IPS-15b (cell line): Measurements from ENCODE around the gene SLC25A13.
"Not testable (repeated sequence)": the region's sequence is repeated elsewhere in the genome, so short reads cannot be mapped to it uniquely, and the experiment has no call there.

Experiments
- H3K27me3 ChIP-seq: one replicate; pipeline ENCODE4 v1.6.1; 2013; ENCODE audit warnings: low read length; ENCODE audit not compliant: control insufficient read depth, insufficient read depth
- H3K36me3 ChIP-seq: one replicate; pipeline ENCODE4 v1.6.1; 2013; ENCODE audit warnings: low read length; ENCODE audit not compliant: control insufficient read depth, insufficient read depth
- H3K4me1 ChIP-seq: one replicate; pipeline ENCODE4 v1.6.1; 2013; ENCODE audit warnings: mild to moderate bottlenecking, low read length; ENCODE audit not compliant: control insufficient read depth, insufficient read depth
- H3K4me3 ChIP-seq: one replicate; pipeline ENCODE4 v1.5.1; 2013; ENCODE audit warnings: low read depth, low read length
- H3K9ac ChIP-seq: one replicate; pipeline ENCODE4 v1.6.1; 2013; ENCODE audit warnings: low read depth, mild to moderate bottlenecking, low read length
- H3K9me3 ChIP-seq: one replicate; pipeline ENCODE4 v1.6.1; 2013; ENCODE audit warnings: mild to moderate bottlenecking, low read length; ENCODE audit not compliant: control insufficient read depth, insufficient read depth

SLC25A13 gene

GRCh38 chr7:96342049-96342448 is 20.2 kb upstream of the SLC25A13 start:
- no peaks in the 10 kb centered on the region for H3K36me3 ChIP-seq
- no peaks in the 10 kb centered on the region for H3K9me3 ChIP-seq
- no peaks in the 10 kb centered on the region for H3K27me3 ChIP-seq
- no peaks in the 10 kb centered on the region for H3K4me1 ChIP-seq
- H3K4me3 ChIP-seq: no peak overlapping the region
- H3K9ac ChIP-seq: no peak overlapping the region

GRCh38 chr7:96337519-96337918 is 15.6 kb upstream of the SLC25A13 start:
- no peaks in the 10 kb centered on the region for H3K4me1 ChIP-seq
- H3K36me3 ChIP-seq: no peaks in the 10 kb centered on the region
- no peaks in the 10 kb centered on the region for H3K27me3 ChIP-seq
- no peak overlapping the region for H3K4me3 ChIP-seq
- no peaks in the 10 kb centered on the region for H3K9me3 ChIP-seq
- H3K9ac ChIP-seq: no peak overlapping the region

- Histone ChIP-seq H3K9me3 (no peaks in the 10 kb centered on the region), H3K36me3 (no peaks in the 10 kb centered on the region), H3K4me3 (no peak overlapping the region)
Observed at GRCh38 chr7:96332325-96332724, 10.4 kb upstream of the SLC25A13 start.

GRCh38 chr7:96331775-96332174 is 9.9 kb upstream of the SLC25A13 start:
- no peaks in the 10 kb centered on the region for H3K36me3 ChIP-seq
- H3K4me1 ChIP-seq: no peaks in the 10 kb centered on the region
- no peak overlapping the region for H3K4me3 ChIP-seq
- H3K9me3 ChIP-seq: no peaks in the 10 kb centered on the region
- H3K9ac ChIP-seq: no peak overlapping the region
- H3K27me3 ChIP-seq: no peaks in the 10 kb centered on the region

More at GRCh38 chr7:96332325-96332724, 10.4 kb upstream of the SLC25A13 start:
- no peaks in the 10 kb centered on the region for H3K4me1 ChIP-seq
- no peaks in the 10 kb centered on the region for H3K27me3 ChIP-seq
- H3K9ac ChIP-seq: no peak overlapping the region

- H3K36me3 ChIP-seq: no peaks in the 10 kb centered on the region
- H3K9ac ChIP-seq: no peak overlapping the region
- no peaks in the 10 kb centered on the region for H3K27me3 ChIP-seq
- H3K4me3 ChIP-seq: no peak overlapping the region
- H3K9me3 ChIP-seq: no peaks in the 10 kb centered on the region
- H3K4me1 ChIP-seq: no peaks in the 10 kb centered on the region
Observed at GRCh38 chr7:96331233-96331632, 9.3 kb upstream of the SLC25A13 start.

GRCh38 chr7:96330193-96330592 is 8.3 kb upstream of the SLC25A13 start:
- no peaks in the 10 kb centered on the region for H3K9me3 ChIP-seq
- no peaks in the 10 kb centered on the region for H3K27me3 ChIP-seq
- no peak overlapping the region for H3K9ac ChIP-seq
- H3K4me3 ChIP-seq: no peak overlapping the region
- no peaks in the 10 kb centered on the region for H3K4me1 ChIP-seq
- no peaks in the 10 kb centered on the region for H3K36me3 ChIP-seq

- H3K36me3 ChIP-seq: no peaks in the 10 kb centered on the region
- H3K4me1 ChIP-seq: no peaks in the 10 kb centered on the region
- H3K9me3 ChIP-seq: no peaks in the 10 kb centered on the region
- H3K4me3 ChIP-seq: no peak overlapping the region
- no peak overlapping the region for H3K9ac ChIP-seq
- H3K27me3 ChIP-seq: no peaks in the 10 kb centered on the region
Observed at GRCh38 chr7:96329241-96329640, 7.3 kb upstream of the SLC25A13 start.

- no peaks in the 10 kb centered on the region for H3K9me3 ChIP-seq
- H3K9ac ChIP-seq: no peak overlapping the region
- peaks cover 2% of the 10 kb centered on the region for H3K27me3 ChIP-seq
- H3K4me1 ChIP-seq: no peaks in the 10 kb centered on the region
- no peaks in the 10 kb centered on the region for H3K36me3 ChIP-seq
- no peak overlapping the region for H3K4me3 ChIP-seq
Observed at GRCh38 chr7:96328016-96328415, 6.1 kb upstream of the SLC25A13 start.

- H3K9me3 ChIP-seq: no peaks in the 10 kb centered on the region
- peaks cover 2% of the 10 kb centered on the region for H3K27me3 ChIP-seq
- H3K4me3 ChIP-seq: no peak overlapping the region
- H3K4me1 ChIP-seq: no peaks in the 10 kb centered on the region
- no peaks in the 10 kb centered on the region for H3K36me3 ChIP-seq
- H3K9ac ChIP-seq: no peak overlapping the region
Observed at GRCh38 chr7:96327429-96327828, 5.5 kb upstream of the SLC25A13 start.

- not testable (repeated sequence) for H3K4me1 ChIP-seq, H3K4me3 ChIP-seq
Observed at GRCh38 chr7:96326752-96327151, 4.9 kb upstream of the SLC25A13 start.

GRCh38 chr7:96322847-96323461 is 1.1 kb upstream of the SLC25A13 start:
- peaks cover 2% of the 10 kb centered on the region for H3K4me1 ChIP-seq

More at GRCh38 chr7:96326752-96327151, 4.9 kb upstream of the SLC25A13 start:
- not testable (repeated sequence) for H3K27me3 ChIP-seq, H3K9ac ChIP-seq, H3K36me3 ChIP-seq, H3K9me3 ChIP-seq

GRCh38 chr7:96322373-96322695 is 436 bp upstream of the SLC25A13 start:
- peak overlapping the region; percentile 74 for H3K4me3 ChIP-seq
- no peak overlapping the region for H3K9ac ChIP-seq
- peaks cover 2% of the 10 kb centered on the region for H3K27me3 ChIP-seq
- peaks cover 2% of the 10 kb centered on the region for H3K4me1 ChIP-seq
- no peaks in the 10 kb centered on the region for H3K36me3 ChIP-seq
- H3K9me3 ChIP-seq: no peaks in the 10 kb centered on the region

More at GRCh38 chr7:96322847-96323461, 1.1 kb upstream of the SLC25A13 start:
- peaks cover 2% of the 10 kb centered on the region for H3K27me3 ChIP-seq
- no peaks in the 10 kb centered on the region for H3K9me3 ChIP-seq
- no peak overlapping the region for H3K9ac ChIP-seq
- H3K4me3 ChIP-seq: no peak overlapping the region
- no peaks in the 10 kb centered on the region for H3K36me3 ChIP-seq
